GM19351 (cell line): ENCODE data around the gene SPARCL1.
"Not testable (repeated sequence)": the region's sequence is repeated elsewhere in the genome, so short reads cannot be mapped to it uniquely, and the experiment has no call there.

Experiments
- ATAC-seq: cut with Tn5 transposase; IDR thresholded peaks from one replicate; pipeline ENCODE4 v1.9.1; 2021; ENCODE audit warnings: mild to moderate bottlenecking, moderate library complexity; ENCODE audit not compliant: unreplicated experiment

Gene SPARCL1

GRCh38 chr4:87502580-87503238, 26.5 kb downstream of the SPARCL1 start:
- ATAC-seq: no peak

GRCh38 chr4:87500092-87500462, 29.1 kb downstream of the SPARCL1 start:
- peak; percentile 57 for ATAC-seq

GRCh38 chr4:87499403-87500091, 29.6 kb downstream of the SPARCL1 start:
- ATAC-seq: peak; percentile 79

- peak; percentile 45 for ATAC-seq
Measured at GRCh38 chr4:87498446-87498900, 30.7 kb downstream of the SPARCL1 start.

- ATAC-seq: no peak
Measured at GRCh38 chr4:87497578-87497977, 31.6 kb downstream of the SPARCL1 start.

GRCh38 chr4:87497159-87497558, 32.0 kb downstream of the SPARCL1 start:
- no peak for ATAC-seq

- no peak for ATAC-seq
Measured at GRCh38 chr4:87493115-87493514, 36.1 kb downstream of the SPARCL1 start.

- ATAC-seq: not testable (repeated sequence)
Measured at GRCh38 chr4:87491851-87492250, 37.3 kb downstream of the SPARCL1 start.

GRCh38 chr4:87491436-87491835, 37.7 kb downstream of the SPARCL1 start:
- no peak for ATAC-seq

- no peak for ATAC-seq
Measured at GRCh38 chr4:87490664-87491369, 38.4 kb downstream of the SPARCL1 start.

GRCh38 chr4:87489678-87490077, 39.5 kb downstream of the SPARCL1 start:
- ATAC-seq: no peak

- ATAC-seq: not testable (repeated sequence)
Measured at GRCh38 chr4:87488666-87489065, 40.5 kb downstream of the SPARCL1 start.

- ATAC-seq: not testable (repeated sequence)
Measured at GRCh38 chr4:87483247-87483646, 45.9 kb downstream of the SPARCL1 start.

- no peak for ATAC-seq
Measured at GRCh38 chr4:87481377-87481776, 47.8 kb downstream of the SPARCL1 start.

GRCh38 chr4:87478732-87479250, 50.4 kb downstream of the SPARCL1 start:
- no peak for ATAC-seq

GRCh38 chr4:87476934-87477333, 52.2 kb downstream of the SPARCL1 start:
- no peak for ATAC-seq

GRCh38 chr4:87469390-87469789, 59.8 kb downstream of the SPARCL1 start:
- peak; percentile 62 for ATAC-seq

GRCh38 chr4:87465739-87466366, 63.3 kb downstream of the SPARCL1 start:
- peak; percentile 55 for ATAC-seq

GRCh38 chr4:87462102-87462501, 67.1 kb downstream of the SPARCL1 start:
- no peak for ATAC-seq

GRCh38 chr4:87461281-87461700, 67.9 kb downstream of the SPARCL1 start:
- no peak for ATAC-seq

GRCh38 chr4:87458913-87459312, 70.3 kb downstream of the SPARCL1 start:
- no peak for ATAC-seq
